Neural cell (in vitro differentiated cells): ENCODE results near the gene TMEM245. TPM values are rescaled to one million over a fixed set of nuclear protein-coding genes. Genes with fewer than 3 reads are reported as not detected.

Source experiments
- H2AFZ ChIP-seq: fragments of 200-600, 300-800 bp; sonication (generic), shearing (Covaris generic); 2 replicates; pipeline ENCODE4 v1.6.0; 2014; ENCODE audit warnings: low read depth, mild to moderate bottlenecking, antibody characterized with exemption, low read length, moderate library complexity
- H3F3A ChIP-seq: fragments of 200-600 bp; shearing (Covaris generic); 2 replicates; pipeline ENCODE4 v1.6.1; 2016; ENCODE audit warnings: mild to moderate bottlenecking, moderate library complexity, mixed read lengths, antibody characterized with exemption, low read length; ENCODE audit not compliant: insufficient read depth, poor library complexity, severe bottlenecking
- H3K27ac ChIP-seq: fragments of 200-600, 300-800 bp; sonication (generic), shearing (Covaris generic); 2 replicates; pipeline ENCODE4 v1.5.1; 2014; ENCODE audit warnings: mild to moderate bottlenecking, low read length, moderate library complexity
- H3K27me3 ChIP-seq: fragments of 300-800, 200-600 bp; sonication (generic), shearing (Covaris generic); 2 replicates; pipeline ENCODE4 v1.6.0; 2014; ENCODE audit warnings: mild to moderate bottlenecking, low read depth, low read length, moderate library complexity; ENCODE audit not compliant: insufficient read depth
- H3K36me3 ChIP-seq: fragments of 300-800, 200-600 bp; sonication (generic), shearing (Covaris generic); 2 replicates; pipeline ENCODE4 v1.5.1; 2014; ENCODE audit warnings: mild to moderate bottlenecking, antibody characterized with exemption, low read length, moderate library complexity; ENCODE audit not compliant: insufficient read depth
- H3K4me2 ChIP-seq: fragments of 300-800, 200-600 bp; sonication (generic), shearing (Covaris generic); 2 replicates; pipeline ENCODE4 v1.6.0; 2014; ENCODE audit warnings: mild to moderate bottlenecking, low read length
- H3K4me3 ChIP-seq: fragments of 300-800, 200-600 bp; sonication (generic), shearing (Covaris generic); 2 replicates; pipeline ENCODE4 v1.5.1; 2014; ENCODE audit warnings: mild to moderate bottlenecking, low read length, moderate library complexity
- H3K79me2 ChIP-seq: fragments of 200-600 bp; shearing (Covaris generic); replicated peaks from 2 replicates; pipeline ENCODE4 v1.6.0; 2014; ENCODE audit warnings: mild to moderate bottlenecking, low read length, moderate library complexity; ENCODE audit not compliant: insufficient read depth
- H3K9ac ChIP-seq: fragments of 300-800, 200-600 bp; sonication (generic), shearing (Covaris generic); 2 replicates; pipeline ENCODE4 v1.6.1; 2016; ENCODE audit warnings: mild to moderate bottlenecking, low read length, mixed read lengths
- H3K9me2 ChIP-seq: fragments of 200-600 bp; shearing (Covaris generic); 2 replicates; pipeline ENCODE4 v1.6.1; 2016; ENCODE audit warnings: mild to moderate bottlenecking, low read length, mixed read lengths; ENCODE audit not compliant: insufficient read depth
- H3K9me3 ChIP-seq: fragments of 200-600, 300-800 bp; sonication (generic), shearing (Covaris generic); 2 replicates; pipeline ENCODE4 v1.6.1; 2016; ENCODE audit warnings: mild to moderate bottlenecking, mixed run types, low read length, moderate library complexity, mixed read lengths
- H4K20me1 ChIP-seq: fragments of 200-600 bp; shearing (Covaris generic); 2 replicates; pipeline ENCODE4 v1.6.1; 2016; ENCODE audit warnings: mild to moderate bottlenecking, mixed run types; ENCODE audit not compliant: insufficient read depth
- CTCF ChIP-seq: fragments of 450-650 bp; IDR thresholded peaks from 2 replicates; pipeline ENCODE4 v1.5.1; 2014; ENCODE audit warnings: antibody characterized with exemption, mild to moderate bottlenecking, moderate library complexity; ENCODE audit not compliant: poor library complexity, severe bottlenecking
- EP300 ChIP-seq: fragments of 450-650 bp; conservative IDR thresholded peaks from 2 replicates; pipeline ENCODE4 v1.6.1; 2014; ENCODE audit warnings: antibody characterized with exemption, mild to moderate bottlenecking, moderate library complexity; ENCODE audit not compliant: poor library complexity, severe bottlenecking
- EZH2 ChIP-seq: fragments of 200-600, 300-800 bp; shearing (Covaris generic), sonication (generic); IDR thresholded peaks from 2 replicates; pipeline ENCODE4 v1.6.1; 2014; ENCODE audit warnings: antibody characterized with exemption, low read length, borderline replicate concordance, mild to moderate bottlenecking; ENCODE audit not compliant: insufficient read depth, poor library complexity, severe bottlenecking
- MXI1 ChIP-seq: fragments of 450-650 bp; conservative IDR thresholded peaks from 2 replicates; pipeline ENCODE4 v1.6.1; 2014; ENCODE audit warnings: antibody characterized with exemption, mild to moderate bottlenecking; ENCODE audit not compliant: poor library complexity, severe bottlenecking
- POLR2AphosphoS5 ChIP-seq: IDR thresholded peaks from 2 replicates; pipeline ENCODE4 v1.6.1; 2012
- RAD21 ChIP-seq: fragments of 450-650 bp; conservative IDR thresholded peaks from 2 replicates; pipeline ENCODE4 v1.6.1; 2014; ENCODE audit warnings: antibody characterized with exemption, mild to moderate bottlenecking, moderate library complexity
- SMC3 ChIP-seq: fragments of 450-650 bp; conservative IDR thresholded peaks from 2 replicates; pipeline ENCODE4 v1.6.1; 2014; ENCODE audit warnings: antibody characterized with exemption, mild to moderate bottlenecking, moderate library complexity; ENCODE audit not compliant: poor library complexity
- TAF1 ChIP-seq: IDR thresholded peaks from 2 replicates; pipeline ENCODE4 v1.6.1; 2012; ENCODE audit warnings: low read depth
- polyA plus RNA-seq: library from polyadenylated mRNA; depleted of rRNA; stranded (reverse); fragments of >200 nt; gene quantifications from 2 replicates; pipeline ENCODE4 v1.2.3, GENCODE V29; 2014
- TF ChIP-seq, protein P1 (sequence below): IDR thresholded peaks from 2 replicates; pipeline ENCODE4 v1.6.1; 2012; ENCODE audit warnings: borderline replicate concordance

Gene TMEM245
- polyA plus RNA-seq, 1 donor from 2014 or later: 32.1 TPM

GRCh38 chr9:109064963-109065702, 54.6 kb downstream of the TMEM245 start:
- H3K27me3 ChIP-seq: no peaks in the 10 kb centered on the region
- H3K4me3 ChIP-seq: no peak overlapping the region
- H3K27ac ChIP-seq: no peak overlapping the region
- H3K9me2 ChIP-seq: no peaks in the 10 kb centered on the region
- no peak overlapping the region for H3K4me2 ChIP-seq
- no peaks in the 10 kb centered on the region for H4K20me1 ChIP-seq
- no peaks in the 10 kb centered on the region for H3K9me3 ChIP-seq
- peaks cover 5% of the 10 kb centered on the region for H3K36me3 ChIP-seq
- no peaks in the 10 kb centered on the region for H3F3A ChIP-seq
- H2AFZ ChIP-seq: no peak overlapping the region
- H3K79me2 ChIP-seq: no peaks in the 10 kb centered on the region
- H3K9ac ChIP-seq: no peak overlapping the region
- TF ChIP-seq MXI1: no peak
- no peak for TF ChIP-seq SMC3
- TF ChIP-seq, protein P1, sequence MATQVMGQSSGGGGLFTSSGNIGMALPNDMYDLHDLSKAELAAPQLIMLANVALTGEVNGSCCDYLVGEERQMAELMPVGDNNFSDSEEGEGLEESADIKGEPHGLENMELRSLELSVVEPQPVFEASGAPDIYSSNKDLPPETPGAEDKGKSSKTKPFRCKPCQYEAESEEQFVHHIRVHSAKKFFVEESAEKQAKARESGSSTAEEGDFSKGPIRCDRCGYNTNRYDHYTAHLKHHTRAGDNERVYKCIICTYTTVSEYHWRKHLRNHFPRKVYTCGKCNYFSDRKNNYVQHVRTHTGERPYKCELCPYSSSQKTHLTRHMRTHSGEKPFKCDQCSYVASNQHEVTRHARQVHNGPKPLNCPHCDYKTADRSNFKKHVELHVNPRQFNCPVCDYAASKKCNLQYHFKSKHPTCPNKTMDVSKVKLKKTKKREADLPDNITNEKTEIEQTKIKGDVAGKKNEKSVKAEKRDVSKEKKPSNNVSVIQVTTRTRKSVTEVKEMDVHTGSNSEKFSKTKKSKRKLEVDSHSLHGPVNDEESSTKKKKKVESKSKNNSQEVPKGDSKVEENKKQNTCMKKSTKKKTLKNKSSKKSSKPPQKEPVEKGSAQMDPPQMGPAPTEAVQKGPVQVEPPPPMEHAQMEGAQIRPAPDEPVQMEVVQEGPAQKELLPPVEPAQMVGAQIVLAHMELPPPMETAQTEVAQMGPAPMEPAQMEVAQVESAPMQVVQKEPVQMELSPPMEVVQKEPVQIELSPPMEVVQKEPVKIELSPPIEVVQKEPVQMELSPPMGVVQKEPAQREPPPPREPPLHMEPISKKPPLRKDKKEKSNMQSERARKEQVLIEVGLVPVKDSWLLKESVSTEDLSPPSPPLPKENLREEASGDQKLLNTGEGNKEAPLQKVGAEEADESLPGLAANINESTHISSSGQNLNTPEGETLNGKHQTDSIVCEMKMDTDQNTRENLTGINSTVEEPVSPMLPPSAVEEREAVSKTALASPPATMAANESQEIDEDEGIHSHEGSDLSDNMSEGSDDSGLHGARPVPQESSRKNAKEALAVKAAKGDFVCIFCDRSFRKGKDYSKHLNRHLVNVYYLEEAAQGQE: no peak
- no peak for TF ChIP-seq EP300
- TF ChIP-seq POLR2AphosphoS5: no peak
- TF ChIP-seq EZH2: no peak
- no peak for TF ChIP-seq RAD21
- TF ChIP-seq TAF1: no peak
- TF ChIP-seq CTCF: no peak

- Histone ChIP-seq H3K4me2 (no peak overlapping the region), H3K36me3 (peaks cover 5% of the 10 kb centered on the region), H3F3A (no peaks in the 10 kb centered on the region), H3K9me3 (no peaks in the 10 kb centered on the region), H3K79me2 (no peaks in the 10 kb centered on the region), H4K20me1 (no peaks in the 10 kb centered on the region), H3K4me3 (no peak overlapping the region), H2AFZ (no peak overlapping the region), H3K27me3 (no peaks in the 10 kb centered on the region), H3K9ac (no peak overlapping the region), H3K9me2 (no peaks in the 10 kb centered on the region), H3K27ac (no peak overlapping the region)
- TF ChIP-seq, protein P1: no peak
- TF ChIP-seq TAF1: no peak
- no peak for TF ChIP-seq RAD21
- TF ChIP-seq POLR2AphosphoS5: no peak
- no peak for TF ChIP-seq EP300
- TF ChIP-seq CTCF: no peak
- TF ChIP-seq EZH2: no peak
- no peak for TF ChIP-seq MXI1
- no peak for TF ChIP-seq SMC3
These were observed 56.0 kb downstream of the TMEM245 start for GRCh38 chr9:109063760-109064159.
